Common myeloid progenitor, CD34-positive (primary cell): Measurements from ENCODE around the gene PMP22.

Source experiments
- CTCF ChIA-PET: fragments of 350-600 bp; sonication (Branson Sonifier 250); formaldehyde crosslinking; loops from one replicate; lab custom pipeline; 2021; ENCODE audit warnings: antibody characterized with exemption; lab: Charles Lee
- POLR2A ChIA-PET: fragments of 350-600 bp; sonication (Branson Sonifier 250); formaldehyde crosslinking; loops from one replicate; lab custom pipeline; 2021; ENCODE audit warnings: antibody characterized with exemption; lab: Charles Lee
- DNase-seq, 3 donors: peaks; one replicate each; pipeline versions ENCODE4 v3.0.0 to v3.0.0-alpha.2; 2013
- H3K27ac ChIP-seq, 2 experiments: 1 replicate in 1 of 2; 2 replicates in 1 of 2; pipeline ENCODE4 v1.7.0; 2013; ENCODE audit warnings: inconsistent platforms in 2 of 2, low read length in 2 of 2, mild to moderate bottlenecking in 2 of 2, low read depth in 1 of 2, moderate library complexity in 1 of 2; ENCODE audit not compliant: severe bottlenecking in 2 of 2, insufficient read depth in 1 of 2, poor library complexity in 1 of 2
- H3K27me3 ChIP-seq, 5 experiments: replicated peaks in 2 of 5; 1 replicate in 3 of 5; 2 replicates in 2 of 5; pipeline versions ENCODE4 v1.6.1 to v1.7.0; 2013; ENCODE audit warnings: low read length in 4 of 5, mild to moderate bottlenecking in 2 of 5, moderate library complexity in 2 of 5, inconsistent platforms in 1 of 5; ENCODE audit not compliant: insufficient read depth in 5 of 5, control insufficient read depth in 4 of 5
- H3K36me3 ChIP-seq, 4 experiments: 1 replicate in 2 of 4; 2 replicates in 2 of 4; pipeline versions ENCODE4 v1.6.1 to v1.7.0; 2013; ENCODE audit warnings: low read length in 3 of 4, control low read depth in 1 of 4, mild to moderate bottlenecking in 1 of 4; ENCODE audit not compliant: control insufficient read depth in 4 of 4, insufficient read depth in 4 of 4
- H3K4me1 ChIP-seq, 4 experiments: 1 replicate in 3 of 4; 2 replicates in 1 of 4; pipeline versions ENCODE4 v1.6.1 to v1.7.1; 2013; ENCODE audit warnings: low read length in 3 of 4, mild to moderate bottlenecking in 3 of 4, control low read depth in 1 of 4, inconsistent platforms in 1 of 4, moderate library complexity in 1 of 4; ENCODE audit not compliant: control insufficient read depth in 4 of 4, insufficient read depth in 4 of 4; ENCODE audit errors: control extremely low read depth in 1 of 4
- H3K4me3 ChIP-seq, 7 experiments: 1 replicate in 4 of 7; 2 replicates in 3 of 7; pipeline versions ENCODE4 v1.5.1 to v1.7.0; 2013; ENCODE audit warnings: mild to moderate bottlenecking in 7 of 7, low read length in 6 of 7, moderate library complexity in 6 of 7, inconsistent platforms in 2 of 7, low read depth in 2 of 7, control low read depth in 1 of 7; ENCODE audit not compliant: insufficient read depth in 4 of 7, control insufficient read depth in 1 of 7; ENCODE audit errors: extremely low read depth in 1 of 7
- H3K9me3 ChIP-seq, 5 experiments: 1 replicate in 4 of 5; 2 replicates in 1 of 5; pipeline versions ENCODE4 v1.6.1 to v1.7.1; 2013; ENCODE audit warnings: low read length in 4 of 5, mild to moderate bottlenecking in 2 of 5, inconsistent platforms in 1 of 5, low read depth in 1 of 5, moderate library complexity in 1 of 5; ENCODE audit not compliant: control insufficient read depth in 4 of 5, insufficient read depth in 2 of 5; ENCODE audit errors: control extremely low read depth in 1 of 5
- WGBS: methylation state at CpG from one replicate; pipeline ENCODE4 v1.1.5; 2013; ENCODE audit not compliant: insufficient coverage; 5-methylcytosine and 5-hydroxymethylcytosine counted together

The PMP22 gene

GRCh38 chr17:15303268-15303667, 38.1 kb upstream of the PMP22 start:
- Histone ChIP-seq H3K9me3 (peaks cover 0 to 1% (median 0%) of the 10 kb centered on the region in 5 experiments), H3K4me3 (no peak overlapping the region), H3K27me3 (peaks cover 0 to 9% (median 3%) of the 10 kb centered on the region in 5 experiments), H3K27ac (no peak overlapping the region), H3K4me1 (no peaks in the 10 kb centered on the region), H3K36me3 (no peaks in the 10 kb centered on the region)
- CTCF ChIA-PET: no interaction called here
- no peak for DNase-seq
- 33% methylated on average over 3 of the region's 3 CpGs for WGBS
- POLR2A ChIA-PET: no interaction called here

GRCh38 chr17:15301845-15302244, 36.7 kb upstream of the PMP22 start:
- Histone ChIP-seq H3K27me3 (peaks cover 0 to 9% (median 3%) of the 10 kb centered on the region in 5 experiments), H3K27ac (no peak overlapping the region), H3K36me3 (no peaks in the 10 kb centered on the region), H3K4me3 (no peak overlapping the region), H3K4me1 (no peaks in the 10 kb centered on the region), H3K9me3 (peaks cover 0 to 1% (median 0%) of the 10 kb centered on the region in 5 experiments)
- ChIA-PET POLR2A (no interaction called here), CTCF (interaction anchor here (0.9 to 1.3 kb wide), 2 partner anchors 35 to 201 kb away, joined by 3 read pairs; no protein-coding TSS in a partner anchor)
- DNase-seq: no peak
- WGBS: 100% methylated on average over 3 of the region's 6 CpGs

GRCh38 chr17:15298176-15298575, 33.0 kb upstream of the PMP22 start:
- CTCF ChIA-PET: interaction anchor here (1.3 kb wide), 1 partner anchor 37 kb away, joined by 3 read pairs; no protein-coding TSS in a partner anchor
- no peak overlapping the region for H3K27ac ChIP-seq
- POLR2A ChIA-PET: no interaction called here
- no peaks in the 10 kb centered on the region for H3K4me1 ChIP-seq
- H3K4me3 ChIP-seq: no peak overlapping the region
- peaks cover 0 to 1% (median 0%) of the 10 kb centered on the region in 5 experiments for H3K9me3 ChIP-seq
- no peak for DNase-seq
- H3K27me3 ChIP-seq: peaks cover 0 to 6% (median 3%) of the 10 kb centered on the region in 5 experiments
- H3K36me3 ChIP-seq: no peaks in the 10 kb centered on the region
- WGBS: 95% methylated on average over 3 of the region's 5 CpGs

GRCh38 chr17:15293558-15293957, 28.4 kb upstream of the PMP22 start:
- no peak for DNase-seq
- Histone ChIP-seq H3K36me3 (no peaks in the 10 kb centered on the region), H3K4me3 (no peak overlapping the region), H3K27me3 (peaks cover 0 to 2% (median 0%) of the 10 kb centered on the region in 5 experiments), H3K27ac (no peak overlapping the region), H3K4me1 (no peaks in the 10 kb centered on the region), H3K9me3 (no peaks in the 10 kb centered on the region)
- WGBS: 100% methylated on average over 1 of the region's 3 CpGs
- ChIA-PET CTCF (no interaction called here), POLR2A (no interaction called here)

- no peak overlapping the region for H3K4me3 ChIP-seq
- no peaks in the 10 kb centered on the region for H3K4me1 ChIP-seq
- WGBS: 89% methylated on average over 5 of the region's 8 CpGs
- ChIA-PET CTCF (no interaction called here), POLR2A (no interaction called here)
- no peaks in the 10 kb centered on the region for H3K9me3 ChIP-seq
- H3K36me3 ChIP-seq: no peaks in the 10 kb centered on the region
- peaks cover 0 to 2% (median 0%) of the 10 kb centered on the region in 5 experiments for H3K27me3 ChIP-seq
- DNase-seq: no peak
- no peak overlapping the region for H3K27ac ChIP-seq
These were observed 26.7 kb upstream of the PMP22 start for GRCh38 chr17:15291674-15292361.

GRCh38 chr17:15290605-15291004, 25.5 kb upstream of the PMP22 start:
- H3K4me3 ChIP-seq: no peak overlapping the region
- peaks cover 0 to 2% (median 0%) of the 10 kb centered on the region in 5 experiments for H3K27me3 ChIP-seq
- POLR2A ChIA-PET: no interaction called here
- no peaks in the 10 kb centered on the region for H3K36me3 ChIP-seq
- CTCF ChIA-PET: no interaction called here
- DNase-seq: no peak
- no peak overlapping the region for H3K27ac ChIP-seq
- no peaks in the 10 kb centered on the region for H3K4me1 ChIP-seq
- H3K9me3 ChIP-seq: peaks cover 0 to 1% (median 0%) of the 10 kb centered on the region in 5 experiments
- 94% methylated on average over 6 of the region's 6 CpGs for WGBS
